Stimulated activated CD4-positive, alpha-beta T cell treated with anti-CD3 and anti-CD28 coated beads, Interleukin-1b, Interleukin-23, amount 100 ng/mL, for 4 hours (primary cell): ENCODE measurements around the gene ATP8A2.
"Not testable (repeated sequence)": the region's sequence is repeated elsewhere in the genome, so short reads cannot be mapped to it uniquely, and the experiment has no call there.

Experiments used
- DNase-seq, 2 donors: peaks; one replicate each; pipeline ENCODE4 v3.0.0-alpha.2; 2020; ENCODE audit warnings: low read depth in 2 of 2

The ATP8A2 gene

GRCh38 chr13:26038931-26039475 is 667.2 kb downstream of the ATP8A2 start:
- no peak for DNase-seq

- DNase-seq = no peak
These were observed 669.7 kb downstream of the ATP8A2 start for GRCh38 chr13:26041444-26041843.

GRCh38 chr13:26042785-26043184 is 671.0 kb downstream of the ATP8A2 start:
- no peak for DNase-seq

GRCh38 chr13:26045142-26045541 is 673.4 kb downstream of the ATP8A2 start:
- no peak for DNase-seq

GRCh38 chr13:26046639-26047038 is 674.9 kb downstream of the ATP8A2 start:
- DNase-seq = no peak

- no peak for DNase-seq
These were observed 675.3 kb downstream of the ATP8A2 start for GRCh38 chr13:26047040-26047439.

- no peak for DNase-seq
These were observed 677.0 kb downstream of the ATP8A2 start for GRCh38 chr13:26048741-26049140.

GRCh38 chr13:26050568-26051230 is 678.9 kb downstream of the ATP8A2 start:
- DNase-seq = no peak

GRCh38 chr13:26051231-26051656 is 679.5 kb downstream of the ATP8A2 start:
- no peak for DNase-seq

GRCh38 chr13:26051657-26052311 is 680.0 kb downstream of the ATP8A2 start, which contains the start of gene SHISA2:
Gene SHISA2, minus strand, starts transcription at chr13:26052016. Its CDS starts 1,041 bp downstream, at chr13:26050975.
- peak in 1 of 2 donors; percentile 49 for DNase-seq

GRCh38 chr13:26052337-26052736 is 680.6 kb downstream of the ATP8A2 start:
- no peak for DNase-seq

GRCh38 chr13:26053418-26053980 is 681.7 kb downstream of the ATP8A2 start:
- DNase-seq = no peak

GRCh38 chr13:26054896-26055295 is 683.1 kb downstream of the ATP8A2 start:
- no peak for DNase-seq

- no peak for DNase-seq
These were observed 686.9 kb downstream of the ATP8A2 start for GRCh38 chr13:26058704-26059103.

GRCh38 chr13:26060357-26060756 is 688.6 kb downstream of the ATP8A2 start:
- no peak for DNase-seq

GRCh38 chr13:26061256-26061655 is 689.5 kb downstream of the ATP8A2 start:
- DNase-seq = no peak

- no peak for DNase-seq
These were observed 690.2 kb downstream of the ATP8A2 start for GRCh38 chr13:26061947-26062346.

GRCh38 chr13:26062853-26063444 is 691.2 kb downstream of the ATP8A2 start:
- DNase-seq = peak in 1 of 2 donors; percentile 35

- DNase-seq = not testable (repeated sequence)
These were observed 694.7 kb downstream of the ATP8A2 start for GRCh38 chr13:26066492-26066891.

GRCh38 chr13:26067601-26068000 is 695.8 kb downstream of the ATP8A2 start:
- no peak for DNase-seq

GRCh38 chr13:26068372-26068771 is 696.6 kb downstream of the ATP8A2 start:
- DNase-seq = not testable (repeated sequence)

- not testable (repeated sequence) for DNase-seq
These were observed 697.9 kb downstream of the ATP8A2 start for GRCh38 chr13:26069642-26070041.
